PC-3 (cell line): ENCODE data around the gene DENND5B. TPM values are rescaled to one million over a fixed set of nuclear protein-coding genes. Genes with fewer than 3 reads are reported as not detected.
A peak's percentile ranks its signal among the peaks of the same experiment; 100 is the strongest.

Experiments used
- ATAC-seq: fragments of 200-7000 bp; cut with Tn5 transposase; 2 replicates; pipeline ENCODE4 v1.9.1; 2020; ENCODE audit warnings: mild to moderate bottlenecking, moderate library complexity
- Bru-seq: library from RNA; stranded (reverse); fragments of 400-500 nt; gene quantifications from one replicate; lab custom pipeline; 2021; lab: Mats Ljungman, UMichigan
- BruChase-seq, 2 experiments: library from RNA; stranded (reverse); fragments of 400-500 nt; gene quantifications; one replicate each; lab custom pipeline; 2021; lab: Mats Ljungman, UMichigan
- BruUV-seq: library from RNA; stranded (reverse); fragments of 400-500 nt; replicated peaks from 2 replicates; lab custom pipeline; 2021; lab: Mats Ljungman, UMichigan
- CTCF ChIA-PET: fragments of 300-600 bp; sonication (Branson Sonifier 250); formaldehyde crosslinking; loops from one replicate; lab custom pipeline; 2022; ENCODE audit warnings: antibody characterized with exemption; lab: Charles Lee
- POLR2A ChIA-PET: fragments of 300-600 bp; sonication (Branson Sonifier 250); formaldehyde crosslinking; loops from one replicate; lab custom pipeline; 2022; ENCODE audit warnings: antibody characterized with exemption; ENCODE audit not compliant: unreplicated experiment; lab: Charles Lee
- DNase-seq: peaks from one replicate; pipeline ENCODE4 v3.0.0-alpha.2; 2015
- H2AFZ ChIP-seq: fragments of 300-600 bp; sonication (generic); 2 replicates; pipeline ENCODE4 v1.6.0; 2016; ENCODE audit warnings: antibody characterized with exemption, low read length
- H3F3A ChIP-seq: fragments of 300-600 bp; sonication (generic); one replicate; pipeline ENCODE4 v1.6.0; 2017; ENCODE audit warnings: antibody characterized with exemption, low read length, control low read depth, mild to moderate bottlenecking; ENCODE audit not compliant: unreplicated experiment
- H3K27ac ChIP-seq: fragments of 300-600 bp; sonication (generic); 2 replicates; pipeline ENCODE4 v1.5.1; 2016; ENCODE audit warnings: mild to moderate bottlenecking, low read length
- H3K27me3 ChIP-seq: fragments of 300-600 bp; sonication (generic); 2 replicates; pipeline ENCODE4 v1.6.1; 2016; ENCODE audit warnings: low read length, mixed read lengths
- H3K36me3 ChIP-seq: fragments of 300-600 bp; sonication (generic); 2 replicates; pipeline ENCODE4 v1.6.1; 2016; ENCODE audit warnings: low read depth, mixed run types, low read length, mixed read lengths
- H3K4me1 ChIP-seq: fragments of 300-600 bp; sonication (generic); 2 replicates; pipeline ENCODE4 v1.5.1; 2016; ENCODE audit warnings: low read length; ENCODE audit not compliant: insufficient read depth
- H3K4me2 ChIP-seq: fragments of 300-600 bp; sonication (generic); 2 replicates; pipeline ENCODE4 v1.6.0; 2016; ENCODE audit warnings: low read length
- H3K4me3 ChIP-seq: fragments of 300-600 bp; sonication (generic); 2 replicates; pipeline ENCODE4 v1.5.1; 2016; ENCODE audit warnings: mild to moderate bottlenecking, low read length, mixed read lengths
- H3K79me2 ChIP-seq: fragments of 300-600 bp; sonication (generic); 2 replicates; pipeline ENCODE4 v1.6.1; 2017; ENCODE audit warnings: low read length, mixed read lengths
- H3K9ac ChIP-seq: fragments of 300-600 bp; sonication (generic); 2 replicates; pipeline ENCODE4 v1.6.0; 2016; ENCODE audit warnings: mild to moderate bottlenecking, low read length
- H3K9me2 ChIP-seq: fragments of 300-600 bp; sonication (generic); replicated peaks from 2 replicates; pipeline ENCODE4 v1.6.1; 2016; ENCODE audit warnings: mixed run types, low read length, mixed read lengths
- H3K9me3 ChIP-seq: fragments of 300-600 bp; sonication (generic); 2 replicates; pipeline ENCODE4 v1.6.1; 2016; ENCODE audit warnings: low read length, mixed read lengths
- H4K20me1 ChIP-seq: fragments of 300-600 bp; sonication (generic); 2 replicates; pipeline ENCODE4 v1.6.1; 2016; ENCODE audit warnings: low read length, mixed read lengths
- CTCF ChIP-seq: fragments of 300-600 bp; sonication (generic); conservative IDR thresholded peaks from 2 replicates; pipeline ENCODE4 v1.5.1; 2017; ENCODE audit warnings: antibody characterized with exemption, low read depth, mild to moderate bottlenecking, low read length
- EZH2 ChIP-seq: fragments of 300-600 bp; sonication (generic); IDR thresholded peaks from one replicate; pipeline ENCODE4 v1.6.1; 2017; ENCODE audit warnings: antibody characterized with exemption, mild to moderate bottlenecking, low read length; ENCODE audit not compliant: unreplicated experiment
- EZH2phosphoT487 ChIP-seq: fragments of 300-600 bp; sonication (generic); IDR thresholded peaks from 2 replicates; pipeline ENCODE4 v1.6.1; 2018; ENCODE audit warnings: mild to moderate bottlenecking, antibody characterized with exemption, low read length, borderline replicate concordance
- intact Hi-C: fragments of 100-400 bp; cut with micrococcal nuclease; formaldehyde crosslinking; loops from 2 replicates; pipeline ENCODE4 v1.9.0; 2023
- long read RNA-seq: library from polyadenylated mRNA; unstranded; transcript quantifications from one replicate; pipeline ENCODE4 v2.0.0, GENCODE V29; 2021; ENCODE audit not compliant: unreplicated experiment
- total RNA-seq: library from RNA; depleted of rRNA; stranded (reverse); fragments of >200 nt; gene quantifications from 2 replicates; pipeline ENCODE4 v1.2.3, GENCODE V29; 2014; rRNA removed

DENND5B gene
- total RNA-seq: 4.2 and 14.2 TPM in 2 replicates
- Bru-seq, nascent RNA: percentile 63 among the genes with signal in this experiment
- percentile 69 among the genes with signal in this experiment for BruChase-seq, experiment 1, labeled RNA remaining after a 6-hour chase
- percentile 63 among the genes with signal in this experiment for BruChase-seq, experiment 2, labeled RNA remaining after a 2-hour chase
- long read RNA-seq, full-length matches to known transcripts: 2 of 19 reads
- long read RNA-seq, partial matches to known transcripts: 6 of 19 reads
- long read RNA-seq, other reads (novel, unspliced or antisense): 11 of 19 reads

DNA sequence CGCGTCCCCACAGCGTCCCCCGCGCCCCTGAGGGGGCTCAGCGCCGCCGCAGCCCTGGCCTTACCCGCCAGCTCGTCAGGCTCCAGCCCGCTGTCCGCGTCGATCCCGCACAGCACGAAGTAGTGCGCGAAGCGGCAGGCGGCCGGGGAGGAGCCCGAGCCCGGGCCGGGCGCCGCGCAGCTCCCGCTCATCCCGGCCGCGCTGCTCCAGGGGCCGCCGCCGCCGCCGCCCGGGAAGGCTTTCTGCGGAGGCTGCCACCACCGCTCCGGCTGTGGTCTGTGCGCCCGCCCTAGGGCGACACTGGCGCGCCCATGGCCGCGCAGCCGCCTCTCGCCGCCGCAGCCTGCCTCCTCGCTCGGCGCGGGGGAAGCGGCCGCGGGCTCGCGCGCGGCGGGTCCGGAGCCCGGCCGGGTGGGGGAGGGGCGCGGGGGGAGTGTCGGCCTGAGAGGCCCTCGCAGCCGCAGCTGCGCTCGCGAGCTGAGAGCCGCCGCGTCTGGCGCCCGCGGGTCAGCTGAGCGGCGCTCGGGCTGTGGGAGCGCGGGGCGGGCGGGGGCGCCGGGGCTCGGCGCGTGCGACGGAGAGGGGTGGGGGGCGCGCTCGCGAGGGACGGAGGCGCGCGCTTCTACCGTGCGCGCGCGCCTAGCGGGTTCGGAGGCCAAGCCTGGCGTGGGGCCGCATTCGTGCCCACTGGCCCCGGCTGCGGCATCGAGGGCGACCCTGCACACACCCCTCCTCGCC is at the start of gene DENND5B:
Gene DENND5B (minus strand): TSS at position 495 of the 738 bp plus-strand sequence. CDS start 304 bp downstream, at position 191.
- ATAC-seq (peak; percentile 54), DNase-seq (peak; percentile 42)
- peaks cover 9% of the 10 kb centered on the region for H3K4me1 ChIP-seq
- no peaks in the 10 kb centered on the region for H3K36me3 ChIP-seq
- H3K27me3 ChIP-seq: no peaks in the 10 kb centered on the region
- H2AFZ ChIP-seq: peak within 1 kb of the TSS; percentile 92
- no peaks in the 10 kb centered on the region for H3K9me3 ChIP-seq
- H4K20me1 ChIP-seq: no peaks in the 10 kb centered on the region
- CTCF ChIA-PET: interaction anchor here (0.5 to 1.1 kb wide), 2 partner anchors 72 to 569 kb away, joined by 3 read pairs; no protein-coding TSS in a partner anchor
- H3F3A ChIP-seq: no peaks in the 10 kb centered on the region
- peak within 1 kb of the TSS; percentile 87 for H3K4me3 ChIP-seq
- H3K9me2 ChIP-seq: no peaks in the 10 kb centered on the region
- TF ChIP-seq EZH2 (no peak), CTCF (no peak), EZH2phosphoT487 (no peak)
- intact Hi-C loops: loop anchor here (2.0 kb wide), 1 partner anchor 118 kb away; no protein-coding TSS in a partner anchor
- BruUV-seq: no TSS peak
- POLR2A ChIA-PET: no interaction called here
- H3K27ac ChIP-seq: peak within 1 kb of the TSS; percentile 64
- H3K9ac ChIP-seq: peak within 1 kb of the TSS; percentile 71
- H3K4me2 ChIP-seq: peak within 1 kb of the TSS; percentile 92
- H3K79me2 ChIP-seq: peaks cover 31% of the 10 kb centered on the region

GRCh38 chr12:31634620-31635019 is 43.7 kb upstream of the DENND5B start:
- H3K4me2 ChIP-seq: no peak overlapping the region
- CTCF ChIA-PET: no interaction called here
- H3K9me3 ChIP-seq: no peaks in the 10 kb centered on the region
- no peak for DNase-seq
- no peaks in the 10 kb centered on the region for H3K36me3 ChIP-seq
- TF ChIP-seq EZH2phosphoT487 (no peak), EZH2 (no peak), CTCF (no peak)
- intact Hi-C loops: loop anchor here (10.0 kb wide), 2 partner anchors 160 to 380 kb away; no protein-coding TSS in a partner anchor
- H2AFZ ChIP-seq: no peak overlapping the region
- no peaks in the 10 kb centered on the region for H4K20me1 ChIP-seq
- H3K9me2 ChIP-seq: no peaks in the 10 kb centered on the region
- POLR2A ChIA-PET: no interaction called here
- no peaks in the 10 kb centered on the region for H3K27me3 ChIP-seq
- H3F3A ChIP-seq: no peaks in the 10 kb centered on the region
- H3K9ac ChIP-seq: no peak overlapping the region
- H3K4me1 ChIP-seq: no peaks in the 10 kb centered on the region
- no peak for ATAC-seq
- H3K27ac ChIP-seq: no peak overlapping the region
- no peaks in the 10 kb centered on the region for H3K79me2 ChIP-seq
- no peak overlapping the region for H3K4me3 ChIP-seq
- BruUV-seq: no TSS peak
